Dedifferentiated amniotic fluid mesenchymal stem cell (primary cell): Measurements from ENCODE around the gene LPA.

Source experiments
- DNase-seq: peaks from one replicate; pipeline ENCODE4 v3.0.0-alpha.2; 2016; ENCODE audit errors: extremely low spot score

LPA gene

GRCh38 chr6:160520043-160520904 lies 143.8 kb downstream of the LPA start:
- peak; percentile 63 for DNase-seq

GRCh38 chr6:160519603-160520042 lies 144.5 kb downstream of the LPA start:
- DNase-seq = no peak

- no peak for DNase-seq
Observed at GRCh38 chr6:160519133-160519532, 144.9 kb downstream of the LPA start.

- no peak for DNase-seq
Observed at GRCh38 chr6:160513836-160514235, 150.2 kb downstream of the LPA start.

GRCh38 chr6:160510976-160511617 lies 153.0 kb downstream of the LPA start:
- no peak for DNase-seq

GRCh38 chr6:160510199-160510598 lies 153.9 kb downstream of the LPA start:
- DNase-seq = no peak

GRCh38 chr6:160509610-160510009 lies 154.5 kb downstream of the LPA start:
- no peak for DNase-seq

- DNase-seq = no peak
Observed at GRCh38 chr6:160508599-160508998, 155.5 kb downstream of the LPA start.

GRCh38 chr6:160507420-160507819 lies 156.7 kb downstream of the LPA start:
- DNase-seq = no peak

GRCh38 chr6:160505970-160506369 lies 158.1 kb downstream of the LPA start:
- no peak for DNase-seq

- DNase-seq = no peak
Observed at GRCh38 chr6:160500639-160501038, 163.4 kb downstream of the LPA start.

- DNase-seq = no peak
Observed at GRCh38 chr6:160494576-160494975, 169.5 kb downstream of the LPA start.

- no peak for DNase-seq
Observed at GRCh38 chr6:160489091-160489490, 175.0 kb downstream of the LPA start.

GRCh38 chr6:160487116-160487515 lies 177.0 kb downstream of the LPA start:
- no peak for DNase-seq
